ENCODE results near the gene DGKQ. TPM values are rescaled to one million over a fixed set of nuclear protein-coding genes. Genes with fewer than 3 reads are reported as not detected.

The DGKQ gene
- total and polyA plus RNA-seq, 7 experiments from 2014 or later: 1.5 to 28.0 (median 16.5) TPM

GRCh38 chr4:1003271-1004070, 30.1 kb upstream of the DGKQ start:
- H3K36me3 Mint-ChIP-seq: peaks cover 0 to 3% (median 0%) of the 10 kb centered on the region in 5 donors
- ATAC-seq: no peak
- intact Hi-C loops (cut with micrococcal nuclease): no loop called here
- peak overlapping the region in 3 of 10 donors; percentile 12 to 60 (median 23) for H3K4me3 Mint-ChIP-seq
- Histone ChIP-seq H3K9me3 (ENCODE audit: control insufficient read depth in 2 of 3, low read length in 3 of 3) (no peaks in the 10 kb centered on the region), H3K27me3 (ENCODE audit: control insufficient read depth in 2 of 2, insufficient read depth in 2 of 2, low read length in 2 of 2) (peaks cover 0 to 8% of the 10 kb centered on the region in 2 donors), H3K4me3 (ENCODE audit: low read length) (no peak overlapping the region), H3K27ac (ENCODE audit: low read depth, low read length) (no peak overlapping the region), H3K36me3 (ENCODE audit: control insufficient read depth in 2 of 3, insufficient read depth in 3 of 3, low read length in 3 of 3) (no peaks in the 10 kb centered on the region), H3K4me1 (ENCODE audit: control insufficient read depth in 2 of 2, insufficient read depth in 2 of 2, low read length in 2 of 2) (peaks cover 0 to under 1% of the 10 kb centered on the region in 2 donors)
- no peak overlapping the region for H3K27ac Mint-ChIP-seq
- H3K9me3 Mint-ChIP-seq: peaks cover 0 to 5% (median 1%) of the 10 kb centered on the region in 11 donors
- POLR2A ChIA-PET: no interaction called here
- H3K27me3 Mint-ChIP-seq: peaks cover 39 to 55% (median 43%) of the 10 kb centered on the region in 5 donors
- no peak for DNase-seq
- CTCF ChIA-PET: interaction anchor here (0.6 kb wide), 1 partner anchor 264 kb away, joined by 3 read pairs; no protein-coding TSS in a partner anchor
- peaks cover 0 to 10% (median 7%) of the 10 kb centered on the region in 7 donors for H3K4me1 Mint-ChIP-seq

- H3K4me3 ChIP-seq (ENCODE audit: low read length): no peak overlapping the region
- peaks cover 0 to 5% (median 0%) of the 10 kb centered on the region in 11 donors for H3K9me3 Mint-ChIP-seq
- peaks cover 0 to 6% of the 10 kb centered on the region in 2 donors for H3K4me1 ChIP-seq (ENCODE audit: control insufficient read depth in 2 of 2, insufficient read depth in 2 of 2, low read length in 2 of 2)
- CTCF ChIA-PET: no interaction called here
- no peak overlapping the region for H3K27ac Mint-ChIP-seq
- H3K4me1 Mint-ChIP-seq: peaks cover 0 to 17% (median 12%) of the 10 kb centered on the region in 7 donors
- POLR2A ChIA-PET: no interaction called here
- H3K4me3 Mint-ChIP-seq: peak overlapping the region in 1 of 10 donors; percentile 60
- H3K27me3 Mint-ChIP-seq: peaks cover 35 to 55% (median 42%) of the 10 kb centered on the region in 5 donors
- no peaks in the 10 kb centered on the region for H3K36me3 ChIP-seq (ENCODE audit: control insufficient read depth in 2 of 3, insufficient read depth in 3 of 3, low read length in 3 of 3)
- DNase-seq (no peak), ATAC-seq (no peak)
- peaks cover 0 to 3% (median 0%) of the 10 kb centered on the region in 5 donors for H3K36me3 Mint-ChIP-seq
- H3K27ac ChIP-seq (ENCODE audit: low read depth, low read length): no peak overlapping the region
- H3K9me3 ChIP-seq (ENCODE audit: control insufficient read depth in 2 of 3, low read length in 3 of 3): no peaks in the 10 kb centered on the region
- H3K27me3 ChIP-seq (ENCODE audit: control insufficient read depth in 2 of 2, insufficient read depth in 2 of 2, low read length in 2 of 2): peaks cover 3 to 16% of the 10 kb centered on the region in 2 donors
- intact Hi-C loops (cut with micrococcal nuclease): no loop called here
These were observed 29.4 kb upstream of the DGKQ start for GRCh38 chr4:1002631-1003251.

- Histone ChIP-seq H3K4me3 (ENCODE audit: low read length) (no peak overlapping the region), H3K36me3 (ENCODE audit: control insufficient read depth in 2 of 3, insufficient read depth in 3 of 3, low read length in 3 of 3) (no peaks in the 10 kb centered on the region), H3K27me3 (ENCODE audit: control insufficient read depth in 2 of 2, insufficient read depth in 2 of 2, low read length in 2 of 2) (peaks cover 3 to 16% of the 10 kb centered on the region in 2 donors), H3K4me1 (ENCODE audit: control insufficient read depth in 2 of 2, insufficient read depth in 2 of 2, low read length in 2 of 2) (peaks cover 0 to 9% of the 10 kb centered on the region in 2 donors), H3K9me3 (ENCODE audit: control insufficient read depth in 2 of 3, low read length in 3 of 3) (no peaks in the 10 kb centered on the region), H3K27ac (ENCODE audit: low read depth, low read length) (no peak overlapping the region)
- Mint-ChIP-seq H3K4me3 (peak overlapping the region in 2 of 10 donors; percentile 5 to 36), H3K4me1 (peaks cover 0 to 18% (median 12%) of the 10 kb centered on the region in 7 donors), H3K27me3 (peaks cover 29 to 51% (median 39%) of the 10 kb centered on the region in 5 donors), H3K9me3 (peaks cover 0 to 5% (median 0%) of the 10 kb centered on the region in 11 donors), H3K27ac (no peak overlapping the region), H3K36me3 (peaks cover 0 to 3% (median 0%) of the 10 kb centered on the region in 5 donors)
- ChIA-PET POLR2A (no interaction called here), CTCF (no interaction called here)
- peak; percentile 26 for ATAC-seq
- intact Hi-C loops (cut with micrococcal nuclease): no loop called here
- DNase-seq: peak in 1 of 9 donors; percentile 20
These were observed 28.8 kb upstream of the DGKQ start for GRCh38 chr4:1002131-1002630.

- H3K27me3 Mint-ChIP-seq: peaks cover 24 to 50% (median 34%) of the 10 kb centered on the region in 5 donors
- no peak overlapping the region for H3K4me3 ChIP-seq (ENCODE audit: low read length)
- peaks cover 0 to 15% (median 13%) of the 10 kb centered on the region in 7 donors for H3K4me1 Mint-ChIP-seq
- no peak overlapping the region for H3K27ac Mint-ChIP-seq
- H3K4me3 Mint-ChIP-seq: peak overlapping the region in 2 of 10 donors; percentile 5 to 36
- peaks cover 0 to 5% (median 0%) of the 10 kb centered on the region in 11 donors for H3K9me3 Mint-ChIP-seq
- ATAC-seq: no peak
- H3K36me3 ChIP-seq (ENCODE audit: control insufficient read depth in 2 of 3, insufficient read depth in 3 of 3, low read length in 3 of 3): no peaks in the 10 kb centered on the region
- H3K4me1 ChIP-seq (ENCODE audit: control insufficient read depth in 2 of 2, insufficient read depth in 2 of 2, low read length in 2 of 2): peaks cover 0 to 9% of the 10 kb centered on the region in 2 donors
- no peak for DNase-seq
- H3K36me3 Mint-ChIP-seq: peaks cover 0 to 3% (median 0%) of the 10 kb centered on the region in 5 donors
- no peak overlapping the region for H3K27ac ChIP-seq (ENCODE audit: low read depth, low read length)
- ChIA-PET CTCF (no interaction called here), POLR2A (no interaction called here)
- H3K27me3 ChIP-seq (ENCODE audit: control insufficient read depth in 2 of 2, insufficient read depth in 2 of 2, low read length in 2 of 2): peaks cover 3 to 16% of the 10 kb centered on the region in 2 donors
- H3K9me3 ChIP-seq (ENCODE audit: control insufficient read depth in 2 of 3, low read length in 3 of 3): no peaks in the 10 kb centered on the region
- intact Hi-C loops (cut with micrococcal nuclease): no loop called here
These were observed 28.3 kb upstream of the DGKQ start for GRCh38 chr4:1001561-1002130.

GRCh38 chr4:1000686-1001260, 27.4 kb upstream of the DGKQ start:
- peaks cover 3 to 16% of the 10 kb centered on the region in 2 donors for H3K27me3 ChIP-seq (ENCODE audit: control insufficient read depth in 2 of 2, insufficient read depth in 2 of 2, low read length in 2 of 2)
- CTCF ChIA-PET: no interaction called here

GRCh38 chr4:999882-1000425, 26.6 kb upstream of the DGKQ start:
- Histone ChIP-seq H3K36me3 (ENCODE audit: control insufficient read depth in 2 of 3, insufficient read depth in 3 of 3, low read length in 3 of 3) (no peaks in the 10 kb centered on the region), H3K27ac (ENCODE audit: low read depth, low read length) (no peak overlapping the region), H3K4me1 (ENCODE audit: control insufficient read depth in 2 of 2, insufficient read depth in 2 of 2, low read length in 2 of 2) (peaks cover 0 to 9% of the 10 kb centered on the region in 2 donors), H3K9me3 (ENCODE audit: control insufficient read depth in 2 of 3, low read length in 3 of 3) (no peaks in the 10 kb centered on the region), H3K27me3 (ENCODE audit: control insufficient read depth in 2 of 2, insufficient read depth in 2 of 2, low read length in 2 of 2) (peaks cover 3 to 11% of the 10 kb centered on the region in 2 donors), H3K4me3 (ENCODE audit: low read length) (no peak overlapping the region)
- Mint-ChIP-seq H3K9me3 (peaks cover 0 to 2% (median 0%) of the 10 kb centered on the region in 11 donors), H3K4me3 (peak overlapping the region in 1 of 10 donors; percentile 14), H3K4me1 (peaks cover 0 to 15% (median 13%) of the 10 kb centered on the region in 7 donors), H3K27me3 (peaks cover 15 to 50% (median 28%) of the 10 kb centered on the region in 5 donors), H3K27ac (no peak overlapping the region), H3K36me3 (no peaks in the 10 kb centered on the region)
- intact Hi-C loops (cut with micrococcal nuclease): no loop called here
- ChIA-PET POLR2A (no interaction called here), CTCF (no interaction called here)
- DNase-seq: no peak
- ATAC-seq: no peak

More at GRCh38 chr4:1000686-1001260, 27.4 kb upstream of the DGKQ start:
- POLR2A ChIA-PET: no interaction called here
- Histone ChIP-seq H3K4me1 (ENCODE audit: control insufficient read depth in 2 of 2, insufficient read depth in 2 of 2, low read length in 2 of 2) (peaks cover 0 to 9% of the 10 kb centered on the region in 2 donors), H3K9me3 (ENCODE audit: control insufficient read depth in 2 of 3, low read length in 3 of 3) (no peaks in the 10 kb centered on the region), H3K36me3 (ENCODE audit: control insufficient read depth in 2 of 3, insufficient read depth in 3 of 3, low read length in 3 of 3) (no peaks in the 10 kb centered on the region), H3K4me3 (ENCODE audit: low read length) (no peak overlapping the region), H3K27ac (ENCODE audit: low read depth, low read length) (no peak overlapping the region)
- Mint-ChIP-seq H3K27ac (no peak overlapping the region), H3K9me3 (peaks cover 0 to 5% (median 0%) of the 10 kb centered on the region in 11 donors), H3K36me3 (no peaks in the 10 kb centered on the region), H3K4me1 (peaks cover 0 to 15% (median 13%) of the 10 kb centered on the region in 7 donors), H3K4me3 (peak overlapping the region in 1 of 10 donors; percentile 14), H3K27me3 (peaks cover 18 to 52% (median 32%) of the 10 kb centered on the region in 5 donors)
- intact Hi-C loops (cut with micrococcal nuclease): no loop called here
- DNase-seq (no peak), ATAC-seq (no peak)

Data from naive thymus-derived CD4-positive, alpha-beta T cell (primary cell).